ENCODE data around the gene CCSER1.

Gene CCSER1

DNA sequence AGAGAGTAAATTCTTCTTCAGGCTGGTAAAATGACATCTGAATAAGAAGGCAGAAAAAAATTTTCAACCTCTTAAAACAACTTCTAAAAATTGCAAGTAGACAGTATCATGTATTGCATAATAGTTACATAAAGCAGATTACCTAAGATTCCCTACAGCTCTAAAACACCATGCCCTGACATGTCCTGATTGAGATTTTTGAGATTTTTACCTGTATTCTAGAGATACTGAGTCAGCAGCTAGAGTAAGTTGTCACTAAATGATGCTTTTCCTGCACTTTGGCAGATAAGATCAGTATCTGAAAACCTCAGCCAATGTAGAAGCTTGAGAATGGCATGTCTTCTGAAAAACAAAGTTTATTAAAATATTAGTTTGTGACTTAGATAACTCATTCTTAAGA lies 713.6 kb downstream of the CCSER1 start:
- H3K27me3 ChIP-seq (ENCODE audit: insufficient read depth, low read depth, severe bottlenecking): no peaks in the 10 kb centered on the region
- no peak overlapping the region for H3K4me3 ChIP-seq (ENCODE audit: low read depth, low read length)
- TF ChIP-seq, protein P1, sequence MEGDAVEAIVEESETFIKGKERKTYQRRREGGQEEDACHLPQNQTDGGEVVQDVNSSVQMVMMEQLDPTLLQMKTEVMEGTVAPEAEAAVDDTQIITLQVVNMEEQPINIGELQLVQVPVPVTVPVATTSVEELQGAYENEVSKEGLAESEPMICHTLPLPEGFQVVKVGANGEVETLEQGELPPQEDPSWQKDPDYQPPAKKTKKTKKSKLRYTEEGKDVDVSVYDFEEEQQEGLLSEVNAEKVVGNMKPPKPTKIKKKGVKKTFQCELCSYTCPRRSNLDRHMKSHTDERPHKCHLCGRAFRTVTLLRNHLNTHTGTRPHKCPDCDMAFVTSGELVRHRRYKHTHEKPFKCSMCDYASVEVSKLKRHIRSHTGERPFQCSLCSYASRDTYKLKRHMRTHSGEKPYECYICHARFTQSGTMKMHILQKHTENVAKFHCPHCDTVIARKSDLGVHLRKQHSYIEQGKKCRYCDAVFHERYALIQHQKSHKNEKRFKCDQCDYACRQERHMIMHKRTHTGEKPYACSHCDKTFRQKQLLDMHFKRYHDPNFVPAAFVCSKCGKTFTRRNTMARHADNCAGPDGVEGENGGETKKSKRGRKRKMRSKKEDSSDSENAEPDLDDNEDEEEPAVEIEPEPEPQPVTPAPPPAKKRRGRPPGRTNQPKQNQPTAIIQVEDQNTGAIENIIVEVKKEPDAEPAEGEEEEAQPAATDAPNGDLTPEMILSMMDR (IDR thresholded peaks at IDR 0.05; ENCODE audit: low read depth, low read length): no peak
- DNase-seq: no peak
- H3K9me3 ChIP-seq (ENCODE audit: severe bottlenecking): no peaks in the 10 kb centered on the region
- H3K27ac ChIP-seq: no peak overlapping the region
- no peaks in the 10 kb centered on the region for H3K36me3 ChIP-seq

DNA sequence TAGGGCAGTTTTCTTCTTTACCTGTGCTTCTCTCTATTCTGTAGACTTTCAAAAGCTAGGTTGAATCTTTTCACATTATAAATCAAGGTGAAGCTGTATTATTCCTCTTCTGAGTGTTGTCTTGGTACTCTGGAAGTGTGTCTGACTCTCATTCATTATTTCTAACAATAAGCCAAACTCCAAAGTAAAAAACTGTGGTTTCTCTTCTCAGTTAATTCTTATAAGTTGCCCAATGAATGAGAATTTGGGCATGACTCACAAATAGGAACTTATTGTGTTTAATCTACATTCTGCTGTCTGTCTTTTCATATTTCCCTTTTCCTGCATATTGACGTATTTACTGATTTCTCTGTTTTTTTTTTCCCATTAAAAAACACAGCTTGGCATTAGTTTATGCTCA lies 714.5 kb downstream of the CCSER1 start:
- TF ChIP-seq, protein P1 (IDR thresholded peaks at IDR 0.05; ENCODE audit: low read depth, low read length): no peak
- H3K27ac ChIP-seq: no peak overlapping the region
- H3K27me3 ChIP-seq (ENCODE audit: insufficient read depth, low read depth, severe bottlenecking): no peaks in the 10 kb centered on the region
- no peaks in the 10 kb centered on the region for H3K9me3 ChIP-seq (ENCODE audit: severe bottlenecking)
- no peak overlapping the region for H3K4me3 ChIP-seq (ENCODE audit: low read depth, low read length)
- DNase-seq: no peak
- no peaks in the 10 kb centered on the region for H3K36me3 ChIP-seq

DNA sequence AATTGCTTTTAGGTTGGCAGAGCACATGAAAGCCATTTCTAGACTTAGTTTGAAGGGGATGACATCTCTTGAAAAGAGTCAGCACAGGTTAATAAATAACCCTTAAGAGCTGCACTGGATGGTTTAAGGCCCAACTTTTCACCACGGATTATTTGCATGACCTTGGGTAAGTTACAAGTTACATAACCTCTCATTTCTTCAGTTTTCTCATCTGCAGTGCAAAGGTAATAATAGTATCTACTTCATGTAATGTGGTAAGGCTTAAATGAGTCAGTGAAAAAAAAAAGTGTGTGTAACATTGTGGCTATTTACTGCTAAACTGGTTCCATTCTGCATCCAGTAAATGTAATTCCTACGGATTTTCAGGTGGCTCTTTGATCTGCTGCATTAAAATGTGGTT lies 715.8 kb downstream of the CCSER1 start:
- H3K4me3 ChIP-seq (ENCODE audit: low read depth, low read length): no peak overlapping the region

DNA sequence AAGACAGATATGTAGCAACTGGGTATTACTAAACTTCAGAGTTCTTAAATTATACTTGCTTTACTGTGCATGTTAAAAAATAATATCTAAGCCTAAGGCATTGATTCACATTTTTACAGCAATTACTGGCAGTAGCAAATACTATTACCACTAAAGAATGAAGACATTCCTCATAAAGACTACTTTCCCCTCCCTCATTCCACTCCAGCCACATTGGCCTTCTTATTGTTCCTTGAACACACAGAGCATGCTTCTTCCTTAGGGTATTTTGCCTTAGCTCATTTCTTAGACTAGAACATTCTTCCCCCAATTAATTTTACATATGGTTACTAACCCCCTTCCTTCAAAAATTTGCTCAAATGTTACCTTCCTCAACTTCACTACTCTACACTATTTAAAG lies 717.0 kb downstream of the CCSER1 start:
- no peak for DNase-seq
- no peaks in the 10 kb centered on the region for H3K27me3 ChIP-seq (ENCODE audit: insufficient read depth, low read depth, severe bottlenecking)
- H3K36me3 ChIP-seq: no peaks in the 10 kb centered on the region
- TF ChIP-seq, protein P1 (IDR thresholded peaks at IDR 0.05; ENCODE audit: low read depth, low read length): no peak
- H3K4me3 ChIP-seq (ENCODE audit: low read depth, low read length): no peak overlapping the region
- no peak overlapping the region for H3K27ac ChIP-seq
- no peaks in the 10 kb centered on the region for H3K9me3 ChIP-seq (ENCODE audit: severe bottlenecking)

More for the DNA sequence above, 715.8 kb downstream of the CCSER1 start:
- TF ChIP-seq, protein P1 (IDR thresholded peaks at IDR 0.05; ENCODE audit: low read depth, low read length): no peak
- DNase-seq: no peak
- no peak overlapping the region for H3K27ac ChIP-seq
- no peaks in the 10 kb centered on the region for H3K9me3 ChIP-seq (ENCODE audit: severe bottlenecking)
- no peaks in the 10 kb centered on the region for H3K36me3 ChIP-seq
- H3K27me3 ChIP-seq (ENCODE audit: insufficient read depth, low read depth, severe bottlenecking): no peaks in the 10 kb centered on the region

DNA sequence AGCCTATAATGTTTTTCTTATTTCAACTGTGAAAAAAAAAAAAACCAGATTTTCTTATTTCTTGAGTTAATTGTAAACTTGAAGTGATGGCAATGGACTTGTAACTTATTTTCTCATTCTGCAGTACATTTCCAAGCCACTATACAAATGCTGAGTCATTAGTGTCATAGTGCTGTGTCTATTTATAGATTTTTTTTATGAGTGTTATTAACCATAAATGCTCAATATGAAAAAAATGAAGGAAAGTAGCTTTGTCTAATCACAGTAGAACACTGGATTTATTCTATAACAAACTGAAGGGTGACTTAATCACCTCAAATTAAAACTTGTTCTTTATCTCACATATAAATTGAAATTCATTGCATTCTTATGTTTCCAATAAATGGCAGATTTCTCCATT lies 718.6 kb downstream of the CCSER1 start:
- DNase-seq: no peak
- no peak overlapping the region for H3K4me3 ChIP-seq (ENCODE audit: low read depth, low read length)
- TF ChIP-seq, protein P1 (IDR thresholded peaks at IDR 0.05; ENCODE audit: low read depth, low read length): no peak
- H3K9me3 ChIP-seq (ENCODE audit: severe bottlenecking): no peaks in the 10 kb centered on the region
- no peaks in the 10 kb centered on the region for H3K36me3 ChIP-seq
- no peaks in the 10 kb centered on the region for H3K27me3 ChIP-seq (ENCODE audit: insufficient read depth, low read depth, severe bottlenecking)
- no peak overlapping the region for H3K27ac ChIP-seq

DNA sequence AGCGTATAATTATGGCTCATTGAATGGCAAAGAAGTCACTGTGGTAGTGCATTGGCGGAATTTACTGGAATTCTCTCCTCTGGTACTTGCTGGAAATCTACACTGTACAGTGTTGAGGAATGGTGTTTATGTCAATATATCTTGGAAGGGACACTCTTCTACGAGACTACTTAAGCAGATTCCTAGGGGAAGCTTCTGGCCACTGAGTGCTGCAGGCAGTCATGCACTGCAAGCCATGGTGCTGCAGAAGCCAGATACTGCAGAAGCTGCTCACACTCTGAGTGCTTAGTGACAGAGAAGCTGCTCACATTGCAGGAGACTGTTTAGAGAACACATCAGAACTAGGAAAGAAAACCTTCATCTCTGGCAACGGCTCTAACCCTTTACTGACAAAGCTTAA lies 725.0 kb downstream of the CCSER1 start:
- Histone ChIP-seq H3K27me3 (ENCODE audit: insufficient read depth, low read depth, severe bottlenecking) (no peaks in the 10 kb centered on the region), H3K9me3 (ENCODE audit: severe bottlenecking) (no peaks in the 10 kb centered on the region), H3K27ac (no peak overlapping the region), H3K4me3 (ENCODE audit: low read depth, low read length) (no peak overlapping the region), H3K36me3 (no peaks in the 10 kb centered on the region)
- DNase-seq: peak; percentile 21
- TF ChIP-seq, protein P1 (IDR thresholded peaks at IDR 0.05; ENCODE audit: low read depth, low read length): no peak

Data from WERI-Rb-1 (cell line).